H1 (cell line): Measurements from ENCODE around the gene APOBEC2.

Experiments used
- BRCA1 ChIP-seq: IDR thresholded peaks from 2 replicates; pipeline ENCODE4 v1.6.1; 2012; ENCODE audit warnings: low read depth, low read length, improper control_type of control experiment
- CREB1 ChIP-seq: IDR thresholded peaks from 2 replicates; pipeline ENCODE4 v1.6.1; 2012; ENCODE audit warnings: inconsistent platforms
- CTCF ChIP-seq, 3 experiments: IDR thresholded peaks; 1 replicate in 2 of 3; 2 replicates in 1 of 3; pipeline versions ENCODE4 v1.5.1 to v1.6.1; 2011; ENCODE audit warnings: low read length in 3 of 3, mild to moderate bottlenecking in 3 of 3, inconsistent platforms in 2 of 3, low read depth in 1 of 3, moderate library complexity in 1 of 3; ENCODE audit not compliant: insufficient read depth in 1 of 3; ENCODE audit errors: control extremely low read depth in 1 of 3
- EZH2 ChIP-seq: fragments of 200-600 bp; sonication (generic); IDR thresholded peaks from 2 replicates; pipeline ENCODE4 v1.7.1; 2012; ENCODE audit warnings: low read depth, mild to moderate bottlenecking, moderate library complexity, low read length, inconsistent platforms; ENCODE audit not compliant: severe bottlenecking
- KDM1A ChIP-seq: fragments of 200-600, 300-600 bp; sonication (generic); IDR thresholded peaks from 2 replicates; pipeline ENCODE4 v1.7.1; 2016; ENCODE audit warnings: mild to moderate bottlenecking, low read length, borderline replicate concordance
- POLR2A ChIP-seq, 2 experiments: IDR thresholded peaks; 1 replicate in 1 of 2; 2 replicates in 1 of 2; pipeline ENCODE4 v1.6.1; 2011; ENCODE audit warnings: low read depth in 2 of 2, low read length in 2 of 2, mild to moderate bottlenecking in 2 of 2; ENCODE audit errors: control extremely low read depth in 1 of 2
- RFX5 ChIP-seq: IDR thresholded peaks from 2 replicates; pipeline ENCODE4 v1.6.1; 2011; ENCODE audit warnings: low read depth, low read length, improper control_type of control experiment, borderline replicate concordance
- SUZ12 ChIP-seq: fragments of 200-600 bp; sonication (generic); IDR thresholded peaks from 2 replicates; pipeline ENCODE4 v1.6.1; 2012; ENCODE audit warnings: mild to moderate bottlenecking, inconsistent platforms, low read length, moderate library complexity, mixed read lengths

- TF ChIP-seq POLR2A (IDR thresholded peaks at IDR 0.05; ENCODE audit: control extremely low read depth in 1 of 2, low read depth in 2 of 2, low read length in 2 of 2) (no peak), CTCF (IDR thresholded peaks at IDR 0.05; ENCODE audit: control extremely low read depth in 1 of 3, insufficient read depth in 1 of 3, low read depth in 1 of 3, low read length in 3 of 3) (peak in 2 of 3 experiments; percentile 5 to 6; a peak in 2 of 4 replicates), RFX5 (no peak), EZH2 (no peak), CREB1 (no peak), SUZ12 (no peak), BRCA1 (no peak), KDM1A (no peak)
Measured at GRCh38 chr6:41092421-41093140, 39.6 kb downstream of the APOBEC2 start.
